ENCODE data around the gene ALCAM.

The ALCAM gene

GRCh38 chr3:105470851-105471250 lies 104.1 kb downstream of the ALCAM start:
- FAIRE-seq: no peak
- DNase-seq (ENCODE audit: insufficient read length): no peak
- TF ChIP-seq POLR2A (IDR thresholded peaks at IDR 0.05; ENCODE audit: low read depth, low read length) (no peak), POLR2AphosphoS5 (IDR thresholded peaks at IDR 0.05; ENCODE audit: low read depth, low read length) (no peak), TAF1 (IDR thresholded peaks at IDR 0.05; ENCODE audit: borderline replicate concordance, low read depth, low read length) (no peak)

- DNase-seq (ENCODE audit: insufficient read length): no peak
- FAIRE-seq: peak; percentile 65
- TF ChIP-seq POLR2A (IDR thresholded peaks at IDR 0.05; ENCODE audit: low read depth, low read length) (no peak), TAF1 (IDR thresholded peaks at IDR 0.05; ENCODE audit: borderline replicate concordance, low read depth, low read length) (no peak), POLR2AphosphoS5 (IDR thresholded peaks at IDR 0.05; ENCODE audit: low read depth, low read length) (no peak)
Measured at GRCh38 chr3:105473521-105474223, 107.0 kb downstream of the ALCAM start.

GRCh38 chr3:105480768-105481167 lies 114.1 kb downstream of the ALCAM start:
- FAIRE-seq: no peak
- DNase-seq (ENCODE audit: insufficient read length): no peak
- TF ChIP-seq TAF1 (IDR thresholded peaks at IDR 0.05; ENCODE audit: borderline replicate concordance, low read depth, low read length) (no peak), POLR2A (IDR thresholded peaks at IDR 0.05; ENCODE audit: low read depth, low read length) (no peak), POLR2AphosphoS5 (IDR thresholded peaks at IDR 0.05; ENCODE audit: low read depth, low read length) (no peak)

GRCh38 chr3:105483476-105483875 lies 116.8 kb downstream of the ALCAM start:
- TF ChIP-seq TAF1 (IDR thresholded peaks at IDR 0.05; ENCODE audit: borderline replicate concordance, low read depth, low read length) (no peak), POLR2A (IDR thresholded peaks at IDR 0.05; ENCODE audit: low read depth, low read length) (no peak), POLR2AphosphoS5 (IDR thresholded peaks at IDR 0.05; ENCODE audit: low read depth, low read length) (no peak)
- no peak for DNase-seq (ENCODE audit: insufficient read length)
- no peak for FAIRE-seq

- no peak for FAIRE-seq
- TF ChIP-seq TAF1 (IDR thresholded peaks at IDR 0.05; ENCODE audit: borderline replicate concordance, low read depth, low read length) (no peak), POLR2AphosphoS5 (IDR thresholded peaks at IDR 0.05; ENCODE audit: low read depth, low read length) (no peak), POLR2A (IDR thresholded peaks at IDR 0.05; ENCODE audit: low read depth, low read length) (no peak)
- no peak for DNase-seq (ENCODE audit: insufficient read length)
Measured at GRCh38 chr3:105490045-105490444, 123.3 kb downstream of the ALCAM start.

- no peak for TF ChIP-seq POLR2A (IDR thresholded peaks at IDR 0.05; ENCODE audit: low read depth, low read length)
- no peak for FAIRE-seq
Measured at GRCh38 chr3:105493305-105493892, 126.7 kb downstream of the ALCAM start.

GRCh38 chr3:105495021-105495420 lies 128.3 kb downstream of the ALCAM start:
- TF ChIP-seq TAF1 (IDR thresholded peaks at IDR 0.05; ENCODE audit: borderline replicate concordance, low read depth, low read length) (no peak), POLR2A (IDR thresholded peaks at IDR 0.05; ENCODE audit: low read depth, low read length) (no peak), POLR2AphosphoS5 (IDR thresholded peaks at IDR 0.05; ENCODE audit: low read depth, low read length) (no peak)
- FAIRE-seq: no peak
- DNase-seq (ENCODE audit: insufficient read length): no peak

More at GRCh38 chr3:105493305-105493892, 126.7 kb downstream of the ALCAM start:
- no peak for DNase-seq (ENCODE audit: insufficient read length)

GRCh38 chr3:105496343-105496742 lies 129.6 kb downstream of the ALCAM start:
- no peak for FAIRE-seq

GRCh38 chr3:105497386-105497785 lies 130.7 kb downstream of the ALCAM start:
- TF ChIP-seq POLR2A (IDR thresholded peaks at IDR 0.05; ENCODE audit: low read depth, low read length) (no peak), POLR2AphosphoS5 (IDR thresholded peaks at IDR 0.05; ENCODE audit: low read depth, low read length) (no peak), TAF1 (IDR thresholded peaks at IDR 0.05; ENCODE audit: borderline replicate concordance, low read depth, low read length) (no peak)
- DNase-seq (ENCODE audit: insufficient read length) (no peak), FAIRE-seq (no peak)

More at GRCh38 chr3:105496343-105496742, 129.6 kb downstream of the ALCAM start:
- no peak for TF ChIP-seq POLR2AphosphoS5 (IDR thresholded peaks at IDR 0.05; ENCODE audit: low read depth, low read length)
- TF ChIP-seq POLR2A (IDR thresholded peaks at IDR 0.05; ENCODE audit: low read depth, low read length): no peak
- TF ChIP-seq TAF1 (IDR thresholded peaks at IDR 0.05; ENCODE audit: borderline replicate concordance, low read depth, low read length): no peak
- no peak for DNase-seq (ENCODE audit: insufficient read length)

GRCh38 chr3:105499961-105500360 lies 133.3 kb downstream of the ALCAM start:
- no peak for DNase-seq (ENCODE audit: insufficient read length)
- FAIRE-seq: no peak
- TF ChIP-seq TAF1 (IDR thresholded peaks at IDR 0.05; ENCODE audit: borderline replicate concordance, low read depth, low read length) (no peak), POLR2AphosphoS5 (IDR thresholded peaks at IDR 0.05; ENCODE audit: low read depth, low read length) (no peak), POLR2A (IDR thresholded peaks at IDR 0.05; ENCODE audit: low read depth, low read length) (no peak)

- DNase-seq (ENCODE audit: insufficient read length) (no peak), FAIRE-seq (no peak)
- TF ChIP-seq TAF1 (IDR thresholded peaks at IDR 0.05; ENCODE audit: borderline replicate concordance, low read depth, low read length): no peak
Measured at GRCh38 chr3:105502333-105502732, 135.6 kb downstream of the ALCAM start.

GRCh38 chr3:105503191-105503593 lies 136.5 kb downstream of the ALCAM start:
- no peak for DNase-seq (ENCODE audit: insufficient read length)
- no peak for TF ChIP-seq TAF1 (IDR thresholded peaks at IDR 0.05; ENCODE audit: borderline replicate concordance, low read depth, low read length)
- TF ChIP-seq POLR2AphosphoS5 (IDR thresholded peaks at IDR 0.05; ENCODE audit: low read depth, low read length): no peak
- TF ChIP-seq POLR2A (IDR thresholded peaks at IDR 0.05; ENCODE audit: low read depth, low read length): no peak
- no peak for FAIRE-seq

Data from GM12892 (cell line).